ENCODE results near the gene SLC35F1.

DNA sequence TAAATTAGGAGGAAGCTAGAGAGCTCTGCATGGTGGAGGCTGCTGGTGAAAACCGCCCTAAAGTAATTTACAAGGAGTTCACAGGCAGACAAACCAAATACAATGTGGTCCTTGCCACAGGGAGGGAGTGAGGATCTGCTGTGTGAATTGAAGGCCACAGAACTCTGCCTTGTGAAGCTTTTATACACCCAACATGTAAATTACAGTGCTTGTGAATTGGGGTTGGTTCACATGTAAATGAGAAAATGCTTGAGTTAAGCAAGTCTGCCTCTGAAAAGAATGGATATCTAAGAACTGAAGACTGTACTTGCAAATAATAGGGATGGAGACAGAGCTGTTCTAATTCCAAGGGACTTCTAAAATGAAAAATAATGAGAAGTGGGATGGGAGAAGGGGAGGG lies 194.2 kb downstream of the SLC35F1 start:
- TF ChIP-seq, protein P1, sequence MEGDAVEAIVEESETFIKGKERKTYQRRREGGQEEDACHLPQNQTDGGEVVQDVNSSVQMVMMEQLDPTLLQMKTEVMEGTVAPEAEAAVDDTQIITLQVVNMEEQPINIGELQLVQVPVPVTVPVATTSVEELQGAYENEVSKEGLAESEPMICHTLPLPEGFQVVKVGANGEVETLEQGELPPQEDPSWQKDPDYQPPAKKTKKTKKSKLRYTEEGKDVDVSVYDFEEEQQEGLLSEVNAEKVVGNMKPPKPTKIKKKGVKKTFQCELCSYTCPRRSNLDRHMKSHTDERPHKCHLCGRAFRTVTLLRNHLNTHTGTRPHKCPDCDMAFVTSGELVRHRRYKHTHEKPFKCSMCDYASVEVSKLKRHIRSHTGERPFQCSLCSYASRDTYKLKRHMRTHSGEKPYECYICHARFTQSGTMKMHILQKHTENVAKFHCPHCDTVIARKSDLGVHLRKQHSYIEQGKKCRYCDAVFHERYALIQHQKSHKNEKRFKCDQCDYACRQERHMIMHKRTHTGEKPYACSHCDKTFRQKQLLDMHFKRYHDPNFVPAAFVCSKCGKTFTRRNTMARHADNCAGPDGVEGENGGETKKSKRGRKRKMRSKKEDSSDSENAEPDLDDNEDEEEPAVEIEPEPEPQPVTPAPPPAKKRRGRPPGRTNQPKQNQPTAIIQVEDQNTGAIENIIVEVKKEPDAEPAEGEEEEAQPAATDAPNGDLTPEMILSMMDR (IDR thresholded peaks at IDR 0.05) = no peak
- no peak for TF ChIP-seq POLR2A (IDR thresholded peaks at IDR 0.05)
